GM19395 (cell line): ENCODE measurements around the gene CCL16.
"Not testable (repeated sequence)": the region's sequence is repeated elsewhere in the genome, so short reads cannot be mapped to it uniquely, and the experiment has no call there.

Source experiments
- ATAC-seq: cut with Tn5 transposase; IDR thresholded peaks from one replicate; pipeline ENCODE4 v1.9.1; 2021; ENCODE audit warnings: mild to moderate bottlenecking, moderate library complexity; ENCODE audit not compliant: unreplicated experiment

Gene CCL16

GRCh38 chr17:35942588-35943186, 38.6 kb downstream of the CCL16 start:
- no peak for ATAC-seq

- not testable (repeated sequence) for ATAC-seq
Measured at GRCh38 chr17:35938492-35938891, 42.8 kb downstream of the CCL16 start.

DNA sequence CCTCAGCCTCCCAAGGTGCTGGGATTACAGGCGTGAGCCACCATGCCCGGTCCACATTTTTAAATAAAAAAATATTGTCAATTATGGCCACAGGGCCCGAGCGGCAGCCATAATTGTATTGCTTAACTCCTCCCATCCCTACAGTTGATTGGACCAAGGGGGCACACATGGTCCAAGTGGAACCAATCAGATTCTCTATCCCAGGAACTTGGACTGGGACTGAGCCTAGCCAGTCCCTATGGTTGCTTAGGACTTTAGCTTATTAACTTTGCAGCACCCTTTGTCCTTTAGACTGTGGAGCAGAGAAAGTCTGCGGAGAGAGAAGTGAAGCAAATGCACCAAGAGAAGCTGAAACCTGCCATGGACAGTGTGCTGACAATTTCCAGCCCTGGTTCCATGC, 45.2 kb downstream of the CCL16 start:
- ATAC-seq, result no peak

DNA sequence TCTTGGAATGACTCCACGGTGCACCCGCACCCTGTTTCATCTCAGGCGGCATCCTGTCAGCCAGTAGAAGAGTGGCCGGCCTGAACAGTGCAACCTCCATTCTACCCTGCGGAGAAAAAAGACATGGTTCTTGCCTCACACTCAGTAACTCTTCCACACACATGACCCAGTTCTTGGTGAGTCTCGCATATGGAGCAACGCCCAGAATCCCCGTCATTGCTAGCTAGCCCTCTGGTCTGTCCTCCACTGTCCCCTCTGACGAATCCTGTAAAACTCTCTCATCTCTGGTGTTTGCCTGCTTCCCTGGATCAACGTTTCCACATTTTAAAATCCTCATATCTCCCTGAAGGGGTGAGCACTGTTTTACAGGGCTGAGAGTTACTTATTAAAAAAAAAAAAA, 46.5 kb downstream of the CCL16 start:
- no peak for ATAC-seq

- ATAC-seq, result no peak
Measured at GRCh38 chr17:35932586-35932985, 48.7 kb downstream of the CCL16 start.

GRCh38 chr17:35931794-35932425, 49.4 kb downstream of the CCL16 start:
- ATAC-seq, result no peak

GRCh38 chr17:35930211-35931065, 50.9 kb downstream of the CCL16 start, which contains the start of gene RDM1:
RDM1 (minus strand) TSS chr17:35930773; CDS start chr17:35930727, 46 bp downstream.
- peak; percentile 61 for ATAC-seq

DNA sequence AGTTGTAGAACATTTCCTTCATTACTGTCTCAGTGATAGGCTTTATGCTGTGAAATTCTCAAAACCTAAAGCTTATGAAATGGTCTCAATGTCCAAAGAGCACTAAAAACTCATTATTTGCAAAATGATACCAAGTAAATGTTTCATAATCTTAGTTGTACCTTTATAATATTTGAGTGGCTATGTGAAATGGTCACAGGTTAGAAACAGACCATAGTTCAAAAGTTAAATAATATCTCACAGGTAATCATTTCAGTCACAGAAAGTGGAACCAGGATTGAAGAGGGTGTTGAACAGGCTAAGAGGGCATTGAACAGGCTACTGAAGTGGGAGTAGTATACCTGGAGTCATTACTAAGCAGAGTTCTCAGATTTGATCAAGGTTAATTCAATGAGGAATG, 53.6 kb downstream of the CCL16 start:
- no peak for ATAC-seq
